Measurements from ENCODE around the gene UGT1A1.

Gene UGT1A1

GRCh38 chr2:233821196-233821595, 61.1 kb downstream of the UGT1A1 start:
- TF ChIP-seq CTCF (IDR thresholded peaks at IDR 0.05; ENCODE audit: low read depth, low read length), result no peak
- no peak overlapping the region for H3K4me3 ChIP-seq (replicated peaks in 1 of 2; ENCODE audit: low read depth in 2 of 2, low read length in 2 of 2)
- no peak for DNase-seq (ENCODE audit: low read depth in 2 of 2)

GRCh38 chr2:233821709-233822100, 61.6 kb downstream of the UGT1A1 start:
- no peak for TF ChIP-seq CTCF (IDR thresholded peaks at IDR 0.05; ENCODE audit: low read depth, low read length)
- no peak overlapping the region for H3K4me3 ChIP-seq (replicated peaks in 1 of 2; ENCODE audit: low read depth in 2 of 2, low read length in 2 of 2)
- DNase-seq (ENCODE audit: low read depth in 2 of 2), result no peak

GRCh38 chr2:233822101-233822771, 62.2 kb downstream of the UGT1A1 start:
- H3K4me3 ChIP-seq (replicated peaks in 1 of 2; ENCODE audit: low read depth in 2 of 2, low read length in 2 of 2), result no peak overlapping the region
- TF ChIP-seq CTCF (IDR thresholded peaks at IDR 0.05; ENCODE audit: low read depth, low read length), result no peak

More at GRCh38 chr2:233822101-233822771, 62.2 kb downstream of the UGT1A1 start:
- DNase-seq (ENCODE audit: low read depth in 2 of 2), result no peak

Data from cardiac fibroblast (primary cell).